Measurements from ENCODE around the gene AARS2. TPM values are rescaled to one million over a fixed set of nuclear protein-coding genes. Genes with fewer than 3 reads are reported as not detected.
"Not testable (repeated sequence)": the region's sequence is repeated elsewhere in the genome, so short reads cannot be mapped to it uniquely, and the experiment has no call there.

The AARS2 gene
- total RNA-seq, 2 donors from 2014 or later: 6.0 to 8.8 TPM

GRCh38 chr6:44316481-44316880, 3.3 kb upstream of the AARS2 start:
- no peak overlapping the region for H3K27ac ChIP-seq
- H3K4me1 ChIP-seq (ENCODE audit: control insufficient read depth in 1 of 2, low read depth in 2 of 2): peaks cover 6 to 12% of the 10 kb centered on the region in 2 donors
- no peak for ATAC-seq (ENCODE audit: insufficient number of reproducible peaks, low FRiP score, low read depth)
- H3K27me3 ChIP-seq (replicated peaks; ENCODE audit: insufficient read depth): no peaks in the 10 kb centered on the region
- no peak for DNase-seq (ENCODE audit: low spot score)
- H3K36me3 ChIP-seq: no peaks in the 10 kb centered on the region
- TF ChIP-seq CTCF (IDR thresholded peaks at IDR 0.05): no peak
- no peak overlapping the region for H3K4me3 ChIP-seq
- no peaks in the 10 kb centered on the region for H3K9me3 ChIP-seq

GRCh38 chr6:44315951-44316350, 2.8 kb upstream of the AARS2 start:
- DNase-seq (ENCODE audit: low spot score): no peak
- Histone ChIP-seq H3K27me3 (replicated peaks; ENCODE audit: insufficient read depth) (no peaks in the 10 kb centered on the region), H3K4me1 (ENCODE audit: control insufficient read depth in 1 of 2, low read depth in 2 of 2) (peaks cover 6 to 12% of the 10 kb centered on the region in 2 donors), H3K4me3 (no peak overlapping the region), H3K9me3 (no peaks in the 10 kb centered on the region), H3K27ac (no peak overlapping the region), H3K36me3 (peaks cover 2% of the 10 kb centered on the region)
- TF ChIP-seq CTCF (IDR thresholded peaks at IDR 0.05): no peak
- no peak for ATAC-seq (ENCODE audit: insufficient number of reproducible peaks, low FRiP score, low read depth)

- no peak for TF ChIP-seq CTCF (IDR thresholded peaks at IDR 0.05)
- Histone ChIP-seq H3K4me3 (no peak overlapping the region), H3K27me3 (replicated peaks; ENCODE audit: insufficient read depth) (no peaks in the 10 kb centered on the region), H3K36me3 (peaks cover 6% of the 10 kb centered on the region), H3K9me3 (no peaks in the 10 kb centered on the region), H3K4me1 (ENCODE audit: control insufficient read depth in 1 of 2, low read depth in 2 of 2) (peaks cover 6 to 12% of the 10 kb centered on the region in 2 donors), H3K27ac (no peak overlapping the region)
- no peak for ATAC-seq (ENCODE audit: insufficient number of reproducible peaks, low FRiP score, low read depth)
- no peak for DNase-seq (ENCODE audit: low spot score)
These were observed 2.4 kb upstream of the AARS2 start for GRCh38 chr6:44315516-44315915.

GRCh38 chr6:44314657-44315056, 1.5 kb upstream of the AARS2 start:
- H3K4me3 ChIP-seq; DNase-seq (ENCODE audit: low spot score); H3K27ac ChIP-seq; ATAC-seq (ENCODE audit: insufficient number of reproducible peaks, low FRiP score, low read depth); H3K27me3 ChIP-seq (replicated peaks; ENCODE audit: insufficient read depth); H3K9me3 ChIP-seq: not testable (repeated sequence)
- peaks cover 6 to 12% of the 10 kb centered on the region in 2 donors for H3K4me1 ChIP-seq (ENCODE audit: control insufficient read depth in 1 of 2, low read depth in 2 of 2)
- peaks cover 15% of the 10 kb centered on the region for H3K36me3 ChIP-seq

GRCh38 chr6:44311767-44312166, 1.4 kb downstream of the AARS2 start:
- Histone ChIP-seq H3K27me3 (replicated peaks; ENCODE audit: insufficient read depth) (no peaks in the 10 kb centered on the region), H3K27ac (no peak overlapping the region), H3K9me3 (no peaks in the 10 kb centered on the region), H3K4me3 (no peak overlapping the region), H3K4me1 (ENCODE audit: control insufficient read depth in 1 of 2, low read depth in 2 of 2) (peaks cover 6 to 12% of the 10 kb centered on the region in 2 donors), H3K36me3 (peaks cover 15% of the 10 kb centered on the region)
- ATAC-seq (ENCODE audit: insufficient number of reproducible peaks, low FRiP score, low read depth): no peak
- TF ChIP-seq CTCF (IDR thresholded peaks at IDR 0.05): no peak
- no peak for DNase-seq (ENCODE audit: low spot score)

GRCh38 chr6:44311304-44311703, 1.8 kb downstream of the AARS2 start:
- DNase-seq (ENCODE audit: low spot score) (no peak), ATAC-seq (ENCODE audit: insufficient number of reproducible peaks, low FRiP score, low read depth) (no peak)
- no peaks in the 10 kb centered on the region for H3K9me3 ChIP-seq
- H3K4me1 ChIP-seq (ENCODE audit: control insufficient read depth in 1 of 2, low read depth in 2 of 2): peaks cover 6 to 12% of the 10 kb centered on the region in 2 donors
- no peak overlapping the region for H3K27ac ChIP-seq
- TF ChIP-seq CTCF (IDR thresholded peaks at IDR 0.05): no peak
- H3K27me3 ChIP-seq (replicated peaks; ENCODE audit: insufficient read depth): no peaks in the 10 kb centered on the region
- peaks cover 15% of the 10 kb centered on the region for H3K36me3 ChIP-seq
- no peak overlapping the region for H3K4me3 ChIP-seq

Data from thoracic aorta (tissue), 2 donors.